ENCODE data around the gene VWCE. TPM values are rescaled to one million over a fixed set of nuclear protein-coding genes. Genes with fewer than 3 reads are reported as not detected.

The VWCE gene
- total RNA-seq, 1 experiment from 2014 or later, result 20.6 TPM

DNA sequence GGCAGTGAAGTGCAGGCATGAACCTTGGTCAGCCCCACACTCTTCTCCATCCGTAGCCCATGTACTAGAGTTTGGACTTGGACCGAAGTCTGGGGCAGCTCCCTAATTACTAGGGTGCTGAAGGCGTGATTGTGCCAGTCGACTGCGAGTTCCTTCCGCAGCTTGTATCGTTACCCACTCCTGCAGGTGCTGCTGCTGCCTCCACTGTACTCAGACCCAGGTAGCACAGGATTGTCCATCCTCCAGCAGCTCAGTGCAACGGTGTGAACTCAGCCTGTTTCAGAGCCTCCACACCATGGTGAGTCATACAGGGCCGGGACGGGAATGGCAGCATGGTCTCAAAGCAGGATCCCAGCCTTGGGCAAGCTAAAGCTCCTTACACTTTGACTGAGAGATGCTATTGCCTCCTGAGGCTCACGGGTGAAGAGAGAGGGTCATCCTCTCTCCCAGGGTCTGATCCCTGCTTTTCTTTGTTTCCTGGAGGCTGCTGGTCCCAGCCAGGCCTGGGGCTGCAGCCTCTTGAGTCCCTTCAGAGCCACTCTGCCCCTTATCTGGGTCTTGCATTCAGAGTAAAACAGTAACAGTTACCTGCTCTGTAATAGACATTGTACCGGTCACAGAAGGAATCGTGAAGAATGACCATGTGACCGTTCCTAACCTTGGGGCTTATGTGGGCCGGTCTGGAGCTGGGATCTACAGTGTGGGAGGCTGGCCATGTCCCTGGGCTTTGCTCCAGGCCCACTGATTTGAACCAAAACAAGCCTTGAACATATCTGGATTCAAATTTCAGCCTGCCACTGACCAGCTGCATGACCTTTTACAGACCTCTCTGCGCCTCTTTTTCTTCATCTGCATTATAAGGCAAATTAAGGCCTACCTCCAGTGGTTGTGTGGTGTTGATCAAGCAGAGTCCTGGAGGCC lies 39.6 kb upstream of the VWCE start:
- Histone ChIP-seq H3K27me3 (ENCODE audit: insufficient read depth, low read length) (no peaks in the 10 kb centered on the region), H2BK15ac (ENCODE audit: low read depth, low read length) (no peak overlapping the region), H3K9ac (ENCODE audit: extremely low read depth, insufficient read length, low read length) (peak overlapping the region; percentile 42), H4K8ac (replicated peaks; ENCODE audit: insufficient read length, low read depth, low read length) (no peak overlapping the region), H3K79me1 (ENCODE audit: insufficient read depth, low read depth, low read length, poor library complexity, severe bottlenecking) (no peaks in the 10 kb centered on the region), H2BK12ac (ENCODE audit: insufficient read length, low read depth, low read length) (no peak overlapping the region), H2BK120ac (ENCODE audit: low read depth, low read length, poor library complexity, severe bottlenecking) (no peak overlapping the region), H3K23me2 (ENCODE audit: insufficient read length, low read depth, low read length, poor library complexity, severe bottlenecking) (peaks cover 13% of the 10 kb centered on the region), H3K14ac (ENCODE audit: insufficient read depth, low read length) (no peak overlapping the region), H3K56ac (ENCODE audit: insufficient read length, low read depth, low read length) (no peak overlapping the region), H2AFZ (ENCODE audit: low read length) (no peak overlapping the region), H3K27ac (ENCODE audit: insufficient read length, low read depth, low read length) (no peak overlapping the region), H4K91ac (ENCODE audit: insufficient read length, low read depth, low read length) (no peak overlapping the region), H3T11ph (ENCODE audit: low read length) (no peak overlapping the region), H3K79me2 (ENCODE audit: insufficient read depth, low read length) (peaks cover 18% of the 10 kb centered on the region), H2AK5ac (ENCODE audit: insufficient read length, low read length) (no peak overlapping the region), H2BK5ac (ENCODE audit: insufficient read length, low read length) (no peak overlapping the region), H4K20me1 (ENCODE audit: control insufficient read depth, insufficient read depth, insufficient read length) (no peaks in the 10 kb centered on the region), H3K4ac (ENCODE audit: low read depth, low read length) (no peak overlapping the region), H3K18ac (ENCODE audit: insufficient read length, low read depth, low read length) (no peak overlapping the region), H3K4me2 (ENCODE audit: insufficient read depth, insufficient read length, low read length) (no peak overlapping the region), H3K23ac (ENCODE audit: insufficient read length, low read depth, low read length) (no peak overlapping the region), H2BK20ac (ENCODE audit: low read depth, low read length, poor library complexity, severe bottlenecking) (no peak overlapping the region), H3K9me3 (ENCODE audit: control insufficient read depth, low read depth, low read length) (no peaks in the 10 kb centered on the region), H3K4me1 (ENCODE audit: insufficient read depth, low read length) (peaks cover 5% of the 10 kb centered on the region), H4K5ac (ENCODE audit: insufficient read length, low read depth, low read length) (no peak overlapping the region)
- DNase-seq, result no peak
- no peaks in the 10 kb centered on the region; a peak in 1 of 5 replicates for H3K9me3 Mint-ChIP-seq
- WGBS (ENCODE audit: extremely low coverage, insufficient read length, low lambda C conversion rate), result no CpG with 5 or more reads among the region's 16 CpGs
- peaks cover 11 to 35% (median 30%) of the 10 kb centered on the region in 3 experiments; a peak in 6 of 7 replicates for H3K36me3 Mint-ChIP-seq (ENCODE audit: insufficient read depth in 1 of 3, low read depth in 3 of 3)
- no peaks in the 10 kb centered on the region for H3K27me3 Mint-ChIP-seq (ENCODE audit: low read depth)
- peaks cover 39 to 45% of the 10 kb centered on the region in 2 experiments for H3K4me1 Mint-ChIP-seq
- H3K4me3 Mint-ChIP-seq, result peak overlapping the region; percentile 95 to 98
- peak overlapping the region; percentile 87 to 99 (median 91); a peak in 6 of 7 replicates for H3K27ac Mint-ChIP-seq
- TF ChIP-seq, protein P1, sequence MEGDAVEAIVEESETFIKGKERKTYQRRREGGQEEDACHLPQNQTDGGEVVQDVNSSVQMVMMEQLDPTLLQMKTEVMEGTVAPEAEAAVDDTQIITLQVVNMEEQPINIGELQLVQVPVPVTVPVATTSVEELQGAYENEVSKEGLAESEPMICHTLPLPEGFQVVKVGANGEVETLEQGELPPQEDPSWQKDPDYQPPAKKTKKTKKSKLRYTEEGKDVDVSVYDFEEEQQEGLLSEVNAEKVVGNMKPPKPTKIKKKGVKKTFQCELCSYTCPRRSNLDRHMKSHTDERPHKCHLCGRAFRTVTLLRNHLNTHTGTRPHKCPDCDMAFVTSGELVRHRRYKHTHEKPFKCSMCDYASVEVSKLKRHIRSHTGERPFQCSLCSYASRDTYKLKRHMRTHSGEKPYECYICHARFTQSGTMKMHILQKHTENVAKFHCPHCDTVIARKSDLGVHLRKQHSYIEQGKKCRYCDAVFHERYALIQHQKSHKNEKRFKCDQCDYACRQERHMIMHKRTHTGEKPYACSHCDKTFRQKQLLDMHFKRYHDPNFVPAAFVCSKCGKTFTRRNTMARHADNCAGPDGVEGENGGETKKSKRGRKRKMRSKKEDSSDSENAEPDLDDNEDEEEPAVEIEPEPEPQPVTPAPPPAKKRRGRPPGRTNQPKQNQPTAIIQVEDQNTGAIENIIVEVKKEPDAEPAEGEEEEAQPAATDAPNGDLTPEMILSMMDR (conservative IDR thresholded peaks at IDR 0.05), result no peak

Measured in H9 (cell line).